Measurements from ENCODE around the gene SPOCK1.
A peak's percentile ranks its signal among the peaks of the same experiment; 100 is the strongest.

SPOCK1 gene

GRCh38 chr5:137228816-137229215 is 270.3 kb downstream of the SPOCK1 start:
- DNase-seq, result no peak

GRCh38 chr5:137226081-137226480 is 273.0 kb downstream of the SPOCK1 start:
- no peak for DNase-seq

- DNase-seq, result no peak
Observed at GRCh38 chr5:137223324-137224295, 275.5 kb downstream of the SPOCK1 start.

- DNase-seq, result no peak
Observed at GRCh38 chr5:137221943-137222342, 277.2 kb downstream of the SPOCK1 start.

GRCh38 chr5:137220523-137220927 is 278.6 kb downstream of the SPOCK1 start:
- DNase-seq, result peak in 1 of 58 donors; percentile 12

GRCh38 chr5:137218896-137219295 is 280.2 kb downstream of the SPOCK1 start:
- peak in 1 of 58 donors; percentile 37 for DNase-seq

- peak in 12 of 58 donors; percentile 14 to 63 (median 34) for DNase-seq
Observed at GRCh38 chr5:137218471-137218870, 280.7 kb downstream of the SPOCK1 start.

GRCh38 chr5:137217599-137218200 is 281.4 kb downstream of the SPOCK1 start:
- no peak for DNase-seq

- peak in 5 of 58 donors; percentile 10 to 49 (median 14) for DNase-seq
Observed at GRCh38 chr5:137216976-137217598, 282.0 kb downstream of the SPOCK1 start.

- no peak for DNase-seq
Observed at GRCh38 chr5:137215780-137216179, 283.3 kb downstream of the SPOCK1 start.

GRCh38 chr5:137215261-137215660 is 283.9 kb downstream of the SPOCK1 start:
- DNase-seq, result no peak

GRCh38 chr5:137214446-137215189 is 284.5 kb downstream of the SPOCK1 start:
- no peak for DNase-seq

- DNase-seq, result no peak
Observed at GRCh38 chr5:137212471-137212870, 286.7 kb downstream of the SPOCK1 start.

- no peak for DNase-seq
Observed at GRCh38 chr5:137209232-137209809, 289.8 kb downstream of the SPOCK1 start.

- no peak for DNase-seq
Observed at GRCh38 chr5:137207023-137207760, 291.9 kb downstream of the SPOCK1 start.

GRCh38 chr5:137206030-137206715 is 293.0 kb downstream of the SPOCK1 start:
- no peak for DNase-seq

GRCh38 chr5:137205231-137206027 is 293.7 kb downstream of the SPOCK1 start:
- no peak for DNase-seq

GRCh38 chr5:137203011-137203632 is 296.0 kb downstream of the SPOCK1 start:
- DNase-seq, result no peak
